Heart right ventricle (tissue), 16 donors: ENCODE measurements around the gene CTXN3. TPM values are rescaled to one million over a fixed set of nuclear protein-coding genes. Genes with fewer than 3 reads are reported as not detected.

ENCODE experiments used
- ATAC-seq, 8 donors: fragments of 200-7000 bp; cut with Tn5 transposase; one replicate each; pipeline ENCODE4 v1.9.1; 2020; ENCODE audit warnings: mild to moderate bottlenecking in 8 of 8, moderate library complexity in 8 of 8, moderate number of reproducible peaks in 1 of 8
- DNase-seq, 2 donors: peaks; one replicate each; pipeline ENCODE4 v3.0.0-alpha.2; 2020
- H3K27ac ChIP-seq, 10 donors: fragments of 200-600 bp; sonication (generic) in 2 of 10; one replicate each; pipeline versions ENCODE4 v1.5.0 to v1.8.0; 2020 to 2022; ENCODE audit warnings: mild to moderate bottlenecking in 3 of 10
- H3K27me3 ChIP-seq, 7 donors: fragments of 200-600 bp; one replicate each; pipeline ENCODE4 v1.8.0; 2021 to 2022; ENCODE audit warnings: mild to moderate bottlenecking in 2 of 7
- H3K36me3 ChIP-seq, 9 donors: fragments of 200-600 bp; sonication (generic) in 1 of 9; one replicate each; pipeline versions ENCODE4 v1.5.0 to v1.8.0; 2020 to 2022; ENCODE audit warnings: mild to moderate bottlenecking in 2 of 9
- H3K4me1 ChIP-seq, 9 donors: fragments of 200-600 bp; sonication (generic) in 1 of 9; one replicate each; pipeline versions ENCODE4 v1.5.0 to v1.8.0; 2020 to 2022; ENCODE audit warnings: mild to moderate bottlenecking in 4 of 9
- H3K4me3 ChIP-seq, 10 donors: fragments of 200-600 bp; sonication (generic) in 2 of 10; one replicate each; pipeline versions ENCODE4 v1.5.0 to v1.8.0; 2020 to 2022; ENCODE audit warnings: mild to moderate bottlenecking in 7 of 10, moderate library complexity in 2 of 10
- H3K9me3 ChIP-seq, 11 donors: fragments of 200-600 bp in 10 of 11; sonication (generic) in 2 of 11; one replicate each; pipeline versions ENCODE4 v1.5.0 to v1.8.0; 2013 to 2022; ENCODE audit warnings: mild to moderate bottlenecking in 2 of 11, control low read depth in 1 of 11, moderate library complexity in 1 of 11
- WGBS, 2 donors: extraction: QIAGEN DNeasy Blood & Tissue Kit; methylation state at CpG; one replicate each; pipeline ENCODE4 v1.1.7; 2013; ENCODE audit warnings: inconsistent platforms in 1 of 2; 5-methylcytosine and 5-hydroxymethylcytosine counted together
- intact Hi-C, 10 donors: fragments of 100-400 bp; cut with DNase I; formaldehyde crosslinking; loops; one replicate each; pipeline versions ENCODE4 v1.11.1 to v1.14.2; 2022
- polyA plus RNA-seq, 2 donors: library from polyadenylated mRNA; stranded (reverse); fragments of 200-250 nt; gene quantifications; one replicate each; pipeline ENCODE4 v1.2.3, GENCODE V29; 2013
- total RNA-seq, 10 donors: library from RNA; stranded (reverse); fragmentation: NEBNext Ultra II Directional in 3 of 10; extraction: Animal tissue kit (Norgen Biotek cat#: 25700) in 3 of 10; gene quantifications; one replicate each; pipeline versions ENCODE4 v1.2.1 to v1.2.4, GENCODE V29; 2021 to 2023
- TF ChIP-seq, protein P1 (sequence below), 9 donors: fragments of 200-600 bp; sonication (generic) in 2 of 9; IDR thresholded peaks; one replicate each; pipeline versions ENCODE4 v1.5.0 to v1.8.0; 2021 to 2022; ENCODE audit warnings: antibody characterized with exemption in 9 of 9, mild to moderate bottlenecking in 5 of 9, moderate library complexity in 1 of 9
- donor health status: Arrhythmogenic right ventricular cardiomyopathy.
- donor health status: ischemic (EF 13 %, LVEDD 7.1; RV severe dilation, severe dysfunction).
- donor health status: healthy with polysubstance abuse.
- donor health status: DM: no; HTN: yes; CAD: no.
- donor health status: DM: no; HTN: no; CAD: no.
- donor health status: ischemic (EF 25% LVEDD 6.9; RV normal size, moderate dysfunction).
- donor health status: ischemic (EF 25% LVEDD 5.7; RV mildly dilated, moderate dysfunction).
- donor health status: healthy.
- donor health status: DM: yes; HTN: yes; CAD: no.
- donor health status: Ischemic cardiomyopathy.
- donor health status: ischemic (EF 35%, LVEDD 5.7; RV mildly dilated, moderate dysfunction).
- donor health status: nonischemic (EF 11% LVEDD 7.7; RV severe dilation, severe dysfunction).
- donor health status: DM: yes; HTN: yes; CAD: no.
- donor health status: PGD.
- donor health status: ischemic (EF 29% LVEDD 5.4; RV normal size, mild dysfunction).
- donor health status: nonischemic (EF 23%, LVEDD 6.1; RV moderate dilation, normal function).

The CTXN3 gene
- total and polyA plus RNA-seq, 12 donors: not detected

DNA sequence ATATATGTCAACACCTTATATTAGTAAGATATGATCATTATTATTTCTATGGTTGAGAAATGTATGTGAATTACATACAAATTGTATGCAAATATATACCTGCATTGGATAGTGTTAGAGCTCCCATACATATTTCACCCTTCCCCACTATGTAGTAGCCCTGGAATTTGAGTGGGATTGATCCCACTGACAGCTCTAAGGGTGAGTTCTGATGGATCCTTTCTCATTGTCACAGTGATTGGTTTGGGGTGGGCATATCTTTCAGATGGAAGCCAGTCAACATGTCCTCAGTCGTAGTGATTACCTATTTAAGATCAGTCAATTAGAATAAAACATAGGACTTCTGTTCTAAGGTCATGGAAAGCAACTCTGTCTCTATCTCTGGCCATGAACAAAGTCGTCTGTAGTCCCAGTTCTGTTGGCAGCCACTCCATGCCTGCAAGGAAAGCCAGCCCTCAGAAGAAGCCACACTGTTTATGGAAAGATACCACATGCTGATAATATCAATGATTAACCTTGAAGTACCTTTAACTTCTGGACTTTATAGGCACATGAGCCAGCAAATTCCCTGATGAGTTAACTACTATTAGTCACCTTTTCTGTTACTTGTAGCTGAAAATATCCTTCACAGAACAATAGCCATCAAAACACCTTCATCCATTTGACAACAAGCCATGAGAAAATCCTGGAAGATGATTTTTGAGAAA is 49.2 kb downstream of the CTXN3 start:
- TF ChIP-seq, protein P1, sequence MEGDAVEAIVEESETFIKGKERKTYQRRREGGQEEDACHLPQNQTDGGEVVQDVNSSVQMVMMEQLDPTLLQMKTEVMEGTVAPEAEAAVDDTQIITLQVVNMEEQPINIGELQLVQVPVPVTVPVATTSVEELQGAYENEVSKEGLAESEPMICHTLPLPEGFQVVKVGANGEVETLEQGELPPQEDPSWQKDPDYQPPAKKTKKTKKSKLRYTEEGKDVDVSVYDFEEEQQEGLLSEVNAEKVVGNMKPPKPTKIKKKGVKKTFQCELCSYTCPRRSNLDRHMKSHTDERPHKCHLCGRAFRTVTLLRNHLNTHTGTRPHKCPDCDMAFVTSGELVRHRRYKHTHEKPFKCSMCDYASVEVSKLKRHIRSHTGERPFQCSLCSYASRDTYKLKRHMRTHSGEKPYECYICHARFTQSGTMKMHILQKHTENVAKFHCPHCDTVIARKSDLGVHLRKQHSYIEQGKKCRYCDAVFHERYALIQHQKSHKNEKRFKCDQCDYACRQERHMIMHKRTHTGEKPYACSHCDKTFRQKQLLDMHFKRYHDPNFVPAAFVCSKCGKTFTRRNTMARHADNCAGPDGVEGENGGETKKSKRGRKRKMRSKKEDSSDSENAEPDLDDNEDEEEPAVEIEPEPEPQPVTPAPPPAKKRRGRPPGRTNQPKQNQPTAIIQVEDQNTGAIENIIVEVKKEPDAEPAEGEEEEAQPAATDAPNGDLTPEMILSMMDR (IDR thresholded peaks at IDR 0.05): no peak
- WGBS, 2 donors: 43% methylated on average over 2 of the region's 2 CpGs
- peaks cover 0 to 22% (median 3%) of the 10 kb centered on the region in 9 donors for H3K4me1 ChIP-seq
- no peak overlapping the region for H3K4me3 ChIP-seq
- intact Hi-C loops: no loop called here
- H3K27me3 ChIP-seq: no peaks in the 10 kb centered on the region
- no peaks in the 10 kb centered on the region for H3K36me3 ChIP-seq
- no peaks in the 10 kb centered on the region for H3K9me3 ChIP-seq
- H3K27ac ChIP-seq: no peak overlapping the region
- DNase-seq: no peak
- peak in 2 of 8 donors; percentile 10 to 26 for ATAC-seq

DNA sequence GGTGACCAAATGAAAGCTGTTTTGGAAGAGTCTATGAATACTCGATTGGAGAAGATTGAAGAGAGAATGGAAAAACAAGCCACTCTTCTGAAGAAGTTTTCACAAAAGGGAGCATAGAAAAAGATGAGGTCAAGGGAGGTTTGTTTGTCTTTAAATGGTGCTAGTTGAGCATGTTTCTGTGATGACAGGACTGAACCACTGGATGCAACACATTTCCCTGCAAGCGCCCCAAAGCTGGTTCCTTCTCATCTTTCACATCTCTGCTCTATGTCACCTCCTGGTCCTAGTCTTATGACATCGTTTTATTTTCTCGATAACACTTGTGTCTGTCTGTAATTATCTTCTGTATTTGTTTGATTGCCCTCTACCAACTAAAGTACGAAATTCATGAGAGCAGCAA is 50.5 kb downstream of the CTXN3 start:
- Histone ChIP-seq H3K9me3 (no peaks in the 10 kb centered on the region), H3K4me3 (no peak overlapping the region), H3K27ac (no peak overlapping the region), H3K27me3 (no peaks in the 10 kb centered on the region), H3K4me1 (peaks cover 0 to 36% (median 13%) of the 10 kb centered on the region in 9 donors), H3K36me3 (no peaks in the 10 kb centered on the region)
- DNase-seq: no peak
- 76 to 80% methylated on average over 5 of the region's 5 CpGs for WGBS, 2 donors
- TF ChIP-seq, protein P1 (IDR thresholded peaks at IDR 0.05): no peak
- ATAC-seq: no peak
- intact Hi-C loops: no loop called here

DNA sequence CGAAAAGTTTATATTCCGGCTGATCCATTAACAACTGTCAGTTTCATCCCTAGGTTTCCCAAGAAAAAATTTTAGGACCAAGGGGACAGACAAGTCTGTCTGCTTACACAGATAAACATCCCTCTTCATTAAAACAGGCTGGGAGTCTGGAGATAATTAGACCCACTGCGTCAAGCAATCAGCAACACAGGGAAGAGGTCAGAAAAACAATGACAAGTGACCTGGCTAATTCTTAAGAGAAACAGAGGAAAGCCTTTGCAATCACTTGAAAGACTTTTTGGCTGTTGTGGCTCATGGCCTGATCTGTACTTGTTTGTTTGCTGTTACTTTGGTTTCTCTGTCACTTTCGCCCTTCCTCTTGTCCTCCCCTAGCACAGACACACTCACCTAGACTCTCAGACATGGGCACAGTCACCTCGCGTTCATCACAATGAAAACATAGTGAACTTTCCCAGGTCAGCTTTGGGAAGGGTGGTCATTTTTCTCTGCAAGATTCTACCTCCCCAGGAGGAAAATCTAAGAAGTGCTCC is 51.4 kb downstream of the CTXN3 start:
- 69 to 78% methylated on average over 6 of the region's 6 CpGs for WGBS, 2 donors
- ATAC-seq (peak in 1 of 8 donors; percentile 34), DNase-seq (no peak)
- H3K36me3 ChIP-seq: no peaks in the 10 kb centered on the region
- H3K27ac ChIP-seq: no peak overlapping the region
- no peaks in the 10 kb centered on the region for H3K27me3 ChIP-seq
- intact Hi-C loops: loop anchor here in 2 of 10 donors (5.0 to 10.0 kb wide), 2 partner anchors 38 to 126 kb away; no protein-coding TSS in a partner anchor
- peaks cover 0 to 44% (median 16%) of the 10 kb centered on the region in 9 donors for H3K4me1 ChIP-seq
- H3K9me3 ChIP-seq: no peaks in the 10 kb centered on the region
- H3K4me3 ChIP-seq: no peak overlapping the region
- TF ChIP-seq, protein P1 (IDR thresholded peaks at IDR 0.05): no peak

DNA sequence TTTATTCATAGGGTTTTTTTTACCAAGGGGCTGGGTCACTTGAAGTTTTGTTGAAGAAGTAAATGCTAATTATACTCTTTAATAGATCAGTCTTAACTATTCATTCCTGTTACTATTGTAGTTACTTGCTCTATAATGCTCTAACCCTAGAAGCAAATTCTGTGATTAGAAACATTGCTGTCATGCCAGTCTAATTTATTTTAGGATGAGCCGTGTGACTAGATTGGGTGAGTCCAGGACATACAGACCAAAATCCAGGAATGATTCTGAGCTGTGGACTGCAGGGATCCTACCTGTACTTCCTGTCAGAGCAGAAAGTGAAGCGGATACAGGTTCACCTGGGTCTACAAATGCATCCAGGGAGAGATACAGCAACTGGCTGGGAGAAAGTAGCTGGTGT is 53.6 kb downstream of the CTXN3 start:
- H3K4me1 ChIP-seq: peaks cover 0 to 61% (median 29%) of the 10 kb centered on the region in 9 donors
- peak in 3 of 8 donors; percentile 33 to 62 (median 50) for ATAC-seq
- H3K4me3 ChIP-seq: peak overlapping the region in 5 of 10 donors; percentile 2 to 39 (median 30)

More for the DNA sequence above, 53.6 kb downstream of the CTXN3 start:
- H3K9me3 ChIP-seq: no peaks in the 10 kb centered on the region
- DNase-seq: no peak
- intact Hi-C loops: loop anchor here in 2 of 10 donors (5.0 to 10.0 kb wide), 2 partner anchors 40 to 128 kb away; no protein-coding TSS in a partner anchor
- 71 to 82% methylated on average over 2 of the region's 2 CpGs for WGBS, 2 donors
- peak overlapping the region in 4 of 10 donors; percentile 25 to 49 (median 36) for H3K27ac ChIP-seq
- TF ChIP-seq, protein P1 (IDR thresholded peaks at IDR 0.05): no peak
- H3K27me3 ChIP-seq: no peaks in the 10 kb centered on the region
- no peaks in the 10 kb centered on the region for H3K36me3 ChIP-seq
